OCI-LY3 (cell line): Measurements from ENCODE around the gene PDLIM3.

Experiments used
- EZH2phosphoT487 ChIP-seq: fragments of 200-600 bp; shearing (Covaris generic); IDR thresholded peaks from 2 replicates; pipeline ENCODE4 v1.6.1; 2018; ENCODE audit warnings: antibody characterized with exemption, mixed run types, low read depth
- TF ChIP-seq, protein P1 (sequence below): fragments of 200-600, 300-600 bp; sonication (generic); IDR thresholded peaks from 2 replicates; pipeline ENCODE4 v1.5.1; 2014; ENCODE audit warnings: antibody characterized with exemption, low read length, low read depth

DNA sequence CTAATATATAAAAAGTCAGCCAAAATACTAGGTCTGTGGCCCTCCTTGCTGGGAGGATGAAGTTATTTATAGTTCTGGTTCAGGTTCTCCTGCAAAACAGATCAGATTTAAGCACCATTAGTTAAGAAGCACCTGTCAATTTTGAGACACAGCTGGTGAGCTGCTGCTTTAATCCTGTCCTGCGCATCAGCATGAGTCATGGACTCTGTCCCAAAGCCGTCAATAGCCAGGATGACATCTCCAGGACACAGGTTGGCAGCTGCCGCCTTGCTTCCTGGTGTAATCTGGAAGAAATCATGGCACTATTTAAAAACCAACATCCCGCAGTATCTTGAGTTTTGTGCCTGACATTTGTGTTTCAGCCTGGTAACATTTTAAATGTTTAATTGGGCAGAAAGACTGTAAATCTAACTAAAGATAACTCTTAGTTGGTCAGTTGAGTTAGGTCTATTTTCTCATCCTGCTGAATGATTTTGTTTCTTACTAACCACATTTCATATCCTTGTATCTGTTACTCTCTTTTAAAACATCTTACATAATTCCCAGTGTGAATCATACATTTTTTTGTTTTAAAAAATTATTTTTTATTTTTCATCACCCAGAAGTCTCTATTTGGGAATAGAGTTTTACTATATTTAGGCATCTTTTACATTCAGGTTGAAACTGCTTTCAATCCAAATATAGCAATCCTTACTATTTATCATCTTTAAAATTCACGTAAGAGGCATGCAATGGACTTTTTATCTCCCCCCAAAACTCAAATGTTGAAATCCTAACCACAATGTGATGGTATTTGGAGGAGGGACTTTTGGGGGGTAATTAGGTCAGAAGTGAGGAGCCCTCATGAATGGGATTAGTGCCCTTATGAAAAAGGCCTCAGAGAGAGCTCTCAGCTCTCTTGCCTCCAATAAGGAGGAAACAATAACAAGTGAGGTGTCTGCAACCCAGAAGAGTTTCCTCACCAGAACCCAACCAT is 10.1 kb downstream of the PDLIM3 start:
- TF ChIP-seq, protein P1, sequence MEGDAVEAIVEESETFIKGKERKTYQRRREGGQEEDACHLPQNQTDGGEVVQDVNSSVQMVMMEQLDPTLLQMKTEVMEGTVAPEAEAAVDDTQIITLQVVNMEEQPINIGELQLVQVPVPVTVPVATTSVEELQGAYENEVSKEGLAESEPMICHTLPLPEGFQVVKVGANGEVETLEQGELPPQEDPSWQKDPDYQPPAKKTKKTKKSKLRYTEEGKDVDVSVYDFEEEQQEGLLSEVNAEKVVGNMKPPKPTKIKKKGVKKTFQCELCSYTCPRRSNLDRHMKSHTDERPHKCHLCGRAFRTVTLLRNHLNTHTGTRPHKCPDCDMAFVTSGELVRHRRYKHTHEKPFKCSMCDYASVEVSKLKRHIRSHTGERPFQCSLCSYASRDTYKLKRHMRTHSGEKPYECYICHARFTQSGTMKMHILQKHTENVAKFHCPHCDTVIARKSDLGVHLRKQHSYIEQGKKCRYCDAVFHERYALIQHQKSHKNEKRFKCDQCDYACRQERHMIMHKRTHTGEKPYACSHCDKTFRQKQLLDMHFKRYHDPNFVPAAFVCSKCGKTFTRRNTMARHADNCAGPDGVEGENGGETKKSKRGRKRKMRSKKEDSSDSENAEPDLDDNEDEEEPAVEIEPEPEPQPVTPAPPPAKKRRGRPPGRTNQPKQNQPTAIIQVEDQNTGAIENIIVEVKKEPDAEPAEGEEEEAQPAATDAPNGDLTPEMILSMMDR, result no peak
- no peak for TF ChIP-seq EZH2phosphoT487
